Measurements from ENCODE around the gene LTBR. TPM values are rescaled to one million over a fixed set of nuclear protein-coding genes. Genes with fewer than 3 reads are reported as not detected.

The LTBR gene
- polyA plus RNA-seq, 2 of the 4 experiments (the other 2 are of a cell fraction): 57.3 to 110 TPM

- no peak for TF ChIP-seq POLR2AphosphoS2 (conservative IDR thresholded peaks at IDR 0.05; ENCODE audit: low read length)
Measured at GRCh38 chr12:6335451-6336078, 48.4 kb upstream of the LTBR start (continued).

- H3K27ac ChIP-seq: peak overlapping the region; percentile 95 to 98
- H3K4me2 ChIP-seq: peak overlapping the region; percentile 92
- FAIRE-seq (peak; percentile 76), DNase-seq (ENCODE audit: low read depth in 1 of 2, low spot score in 1 of 2) (peak; percentile 99), ATAC-seq (peak; percentile 73 to 80)
- no peaks in the 10 kb centered on the region for H3K9me3 ChIP-seq
- H3K4me1 ChIP-seq: peaks cover 73% of the 10 kb centered on the region
- CTCF ChIA-PET: interaction anchor here (0.8 to 29.7 kb wide), 19 partner anchors 9 to 202 kb away, joined by 3 to 705 read pairs (median 6); partner anchors contain the start of genes LTBR, SCNN1A and VAMP1
- 1% methylated on average over 12 of the region's 12 CpGs for WGBS (ENCODE audit: missing lambda C conversion rate)
- POLR2A ChIA-PET: interaction anchor here (0.6 to 10.1 kb wide), 28 partner anchors 8 to 417 kb away, joined by 3 to 141 read pairs (median 6); partner anchors contain the start of genes GAPDH, LTBR, MRPL51 and SCNN1A
- peak overlapping the region; percentile 91 for H3K4me3 ChIP-seq
- TF ChIP-seq ZSCAN20 (CRISPR knock-in tag; IDR thresholded peaks at IDR 0.05) (no peak), HOXA7 (CRISPR knock-in tag; IDR thresholded peaks at IDR 0.05) (no peak), CHD4 (IDR thresholded peaks at IDR 0.05; ENCODE audit: borderline replicate concordance) (no peak), RCOR1 (IDR thresholded peaks at IDR 0.05; ENCODE audit: low read depth, low read length) (no peak), HDAC2 (IDR thresholded peaks at IDR 0.05) (no peak), EHMT2 (IDR thresholded peaks at IDR 0.05; ENCODE audit: low read depth) (no peak), PBX3 (IDR thresholded peaks at IDR 0.05) (peak; percentile 29), HMGXB4 (CRISPR knock-in tag; IDR thresholded peaks at IDR 0.05; ENCODE audit: borderline replicate concordance) (no peak), NFE2L2 (conservative IDR thresholded peaks at IDR 0.05; ENCODE audit: low read length) (peak; percentile 95), MAZ (IDR thresholded peaks at IDR 0.05; ENCODE audit: borderline replicate concordance, low read depth, low read length) (peak; percentile 15; the same call in 1 of the 2 replicates), ZC3H11A (IDR thresholded peaks at IDR 0.05) (no peak), EHF (CRISPR knock-in tag; IDR thresholded peaks at IDR 0.05) (no peak; the same call in 1 of the 2 replicates), RARB (CRISPR knock-in tag; IDR thresholded peaks at IDR 0.05) (no peak; the same call in 1 of the 2 replicates), HOXB5 (CRISPR knock-in tag; IDR thresholded peaks at IDR 0.05) (peak; percentile 20; the same call in 1 of the 2 replicates), MAFK (IDR thresholded peaks at IDR 0.05; ENCODE audit: partially characterized antibody) (peak; percentile 100), FOSB (CRISPR knock-in tag; IDR thresholded peaks at IDR 0.05) (peak; percentile 7), POLR2AphosphoS2 (conservative IDR thresholded peaks at IDR 0.05; ENCODE audit: low read length) (peak; percentile 81), CEBPB (IDR thresholded peaks at IDR 0.05) (peak in 1 of 2 experiments; percentile 33; a peak in 1 of 4 replicates), KDM1A (IDR thresholded peaks at IDR 0.05; ENCODE audit: low read depth) (no peak), CBX2 (IDR thresholded peaks at IDR 0.05; ENCODE audit: borderline replicate concordance, low read depth) (no peak), MYC (IDR thresholded peaks at IDR 0.05; ENCODE audit: borderline replicate concordance, low read length) (peak; percentile 98), NPAS2 (CRISPR knock-in tag; IDR thresholded peaks at IDR 0.05; ENCODE audit: borderline replicate concordance) (no peak), ESRRA (IDR thresholded peaks at IDR 0.05; ENCODE audit: borderline replicate concordance, low read length) (no peak), ZNF302 (CRISPR knock-in tag; IDR thresholded peaks at IDR 0.05) (no peak), REST (IDR thresholded peaks at IDR 0.05) (no peak), ATOH8 (CRISPR knock-in tag; IDR thresholded peaks at IDR 0.05; ENCODE audit: low read depth) (0 out of 2 replicates have a peak, but pooled peaks have one; percentile 0), JUNB (IDR thresholded peaks at IDR 0.05) (peak; percentile 75)
Measured at GRCh38 chr12:6336079-6336888, 47.7 kb upstream of the LTBR start.

Data from A549 (cell line).